ENCODE data around the gene KLK10.

The KLK10 gene

DNA sequence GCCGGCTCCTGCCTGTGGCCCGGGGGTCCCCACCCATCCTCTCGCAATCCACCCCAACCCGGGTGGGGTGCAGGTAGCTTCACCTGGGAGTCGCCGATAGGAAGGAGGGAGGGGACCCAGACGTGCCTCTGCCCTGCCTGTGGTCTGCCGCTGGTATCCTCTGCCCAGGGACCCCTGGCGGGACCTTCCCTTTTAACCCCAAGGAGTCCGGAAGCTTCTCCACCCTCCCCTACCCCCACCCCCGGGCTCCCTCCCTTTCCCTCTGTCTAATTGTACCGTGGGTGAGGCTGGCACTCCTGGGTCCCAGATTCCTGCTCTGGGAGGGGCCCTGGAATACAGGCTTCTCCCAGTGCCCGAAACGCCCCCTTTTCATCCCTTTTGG is at the start of gene KLK10:
KLK10 (minus strand) TSS at position 166 of the 382 bp plus-strand sequence. CDS start 579 bp downstream, outside the sequence.
- no peak for DNase-seq

- DNase-seq, result no peak
Measured at GRCh38 chr19:51066393-51067186, 47.1 kb upstream of the KLK10 start.

DNA sequence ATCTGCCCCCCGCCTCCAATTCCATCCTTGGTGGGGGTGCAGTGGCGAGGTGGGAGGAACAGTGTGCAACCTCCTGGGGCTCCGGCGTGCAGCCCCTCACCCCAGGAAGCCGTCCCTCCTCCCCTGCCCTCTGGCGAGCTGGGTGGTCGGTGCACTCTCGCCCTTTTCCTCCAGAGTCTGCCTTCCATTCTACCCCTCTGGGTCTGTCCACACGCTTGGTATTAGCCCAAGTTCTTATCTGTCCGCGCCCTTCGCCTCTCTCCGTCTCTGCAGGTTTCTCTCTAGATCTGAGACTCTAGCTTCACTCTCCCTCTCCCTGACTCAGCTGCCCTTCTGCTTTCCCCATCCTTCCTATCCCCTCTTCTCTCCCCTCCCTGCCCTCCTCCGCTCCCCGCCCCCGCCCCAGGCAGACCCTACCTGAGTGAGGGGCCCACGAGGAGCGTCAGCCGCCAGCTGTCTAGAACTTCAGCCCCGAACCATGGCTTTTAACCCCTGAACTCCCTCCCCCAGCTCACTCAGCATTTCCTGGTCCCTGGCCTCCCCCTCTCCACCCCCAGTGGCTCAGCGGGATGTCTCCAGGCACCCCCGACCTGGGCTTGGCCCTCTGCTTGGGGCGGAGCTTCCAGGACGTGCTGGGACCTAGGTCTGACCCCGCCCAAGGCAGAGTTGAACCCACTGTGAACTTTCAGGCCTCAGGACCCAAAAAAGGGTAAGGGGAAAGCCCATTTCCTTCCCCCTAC is 45.9 kb upstream of the KLK10 start:
- DNase-seq, result no peak

- no peak for DNase-seq
Measured at GRCh38 chr19:51064534-51065220, 45.2 kb upstream of the KLK10 start, which contains the start of gene KLK13. TSS of gene KLK13 (minus strand) at chr19:51065092. CDS start at chr19:51065067, 25 bp downstream.

DNA sequence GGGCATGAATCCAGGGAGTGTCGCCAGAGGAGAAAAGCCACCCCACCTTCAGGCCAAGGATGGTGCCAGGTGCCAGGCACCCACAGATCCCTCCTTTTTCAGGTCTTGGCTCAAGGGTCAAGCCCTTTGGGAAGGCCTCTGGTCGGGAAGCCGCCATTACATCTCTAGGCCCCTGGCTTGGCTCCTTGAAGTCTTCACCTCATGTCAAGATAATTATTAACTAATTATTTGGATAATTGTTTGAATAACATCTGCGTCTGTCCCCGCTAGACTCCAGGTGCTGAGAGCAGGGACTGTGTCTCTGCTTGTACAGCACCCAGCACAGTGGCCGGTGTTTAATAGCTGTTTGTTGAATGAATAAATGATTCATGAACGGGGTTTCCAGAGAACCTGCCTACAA is 44.2 kb upstream of the KLK10 start:
- no peak for DNase-seq

GRCh38 chr19:51060973-51061372 is 41.5 kb upstream of the KLK10 start:
- DNase-seq, result no peak

- DNase-seq, result no peak
Measured at GRCh38 chr19:51060336-51060735, 40.8 kb upstream of the KLK10 start.

GRCh38 chr19:51059715-51060114 is 40.2 kb upstream of the KLK10 start:
- no peak for DNase-seq

GRCh38 chr19:51055866-51056265 is 36.4 kb upstream of the KLK10 start:
- DNase-seq, result no peak

GRCh38 chr19:51047031-51047335 is 27.5 kb upstream of the KLK10 start:
- DNase-seq, result no peak

- DNase-seq, result no peak
Measured at GRCh38 chr19:51044327-51044726, 24.8 kb upstream of the KLK10 start.

GRCh38 chr19:51043497-51043896 is 24.0 kb upstream of the KLK10 start:
- DNase-seq, result no peak

- DNase-seq, result no peak
Measured at GRCh38 chr19:51040151-51040550, 20.6 kb upstream of the KLK10 start.

GRCh38 chr19:51036519-51036918 is 17.0 kb upstream of the KLK10 start:
- no peak for DNase-seq

- no peak for DNase-seq
Measured at GRCh38 chr19:51034704-51035103, 15.2 kb upstream of the KLK10 start, which contains the start of gene KLK12. TSS of gene KLK12 (minus strand) at chr19:51035002. CDS start at chr19:51034621, 381 bp downstream.

GRCh38 chr19:51031880-51032225 is 12.3 kb upstream of the KLK10 start:
- DNase-seq, result no peak

DNA sequence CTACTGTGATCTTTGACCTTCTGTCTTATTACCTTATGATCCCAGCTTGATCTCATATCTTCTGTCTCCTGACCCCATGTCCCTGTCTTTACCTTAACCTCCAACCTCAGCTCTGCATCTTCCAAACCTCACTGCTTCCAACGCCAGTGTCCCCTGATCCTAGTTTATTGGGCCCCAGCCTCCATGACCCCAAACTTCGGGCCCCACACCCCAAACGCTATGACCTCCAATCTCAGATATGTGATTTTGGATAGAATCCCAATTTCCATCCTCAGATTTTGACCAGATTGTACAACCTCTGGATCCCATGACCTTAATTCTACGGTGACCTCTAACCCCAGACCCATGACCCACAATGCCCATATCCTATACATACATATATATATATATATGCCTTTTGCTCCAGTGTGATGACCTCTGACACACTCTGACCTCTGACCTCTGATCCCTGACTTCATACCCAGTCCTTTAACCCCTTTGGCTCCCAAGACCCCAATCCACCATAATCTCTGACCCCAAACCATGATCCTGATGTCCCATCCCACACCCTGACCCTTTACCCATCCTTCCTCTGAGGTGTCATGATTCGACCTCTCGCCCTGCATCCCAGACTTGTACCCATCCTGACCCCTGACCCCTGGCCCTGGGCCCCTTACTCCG is 11.8 kb upstream of the KLK10 start:
- DNase-seq, result no peak

DNA sequence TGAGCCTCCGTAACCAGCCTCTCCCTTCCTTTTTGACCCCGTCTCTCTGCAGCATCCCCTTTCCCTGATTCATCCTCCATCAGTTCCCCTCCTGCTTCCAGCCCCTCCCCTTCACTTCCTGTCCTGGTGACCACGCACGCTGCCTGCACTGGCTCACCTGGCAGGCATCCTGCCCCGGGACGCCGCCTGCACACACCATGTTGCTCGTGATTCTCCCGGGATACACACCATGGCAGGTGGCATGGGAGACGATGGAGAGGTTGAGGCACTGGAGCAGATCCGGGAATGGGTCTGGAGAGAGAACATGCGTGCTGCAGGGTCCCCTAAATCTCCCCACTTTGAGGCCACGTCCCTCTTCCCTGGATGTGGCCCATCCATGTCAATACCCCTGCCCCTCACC is 11.1 kb upstream of the KLK10 start:
- no peak for DNase-seq

DNA sequence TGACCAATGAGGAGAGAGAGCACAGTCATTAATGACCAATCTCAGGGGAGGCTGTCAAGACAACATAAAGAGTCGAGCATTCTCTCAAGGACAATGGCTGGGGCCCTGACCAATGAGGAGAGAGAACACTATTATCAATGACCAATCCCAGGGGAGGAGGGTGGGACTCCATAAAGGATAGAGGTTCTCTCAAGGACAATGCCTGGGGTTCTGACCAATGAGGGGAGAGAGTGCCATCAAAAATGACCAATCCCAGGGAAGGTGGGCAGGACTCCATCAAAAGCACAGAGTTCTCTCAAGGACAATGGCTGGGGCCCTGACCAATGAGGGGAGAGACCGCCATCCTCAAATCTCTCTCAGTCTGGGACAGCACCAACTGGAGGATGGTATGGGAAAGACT is 10.2 kb upstream of the KLK10 start:
- no peak for DNase-seq

GRCh38 chr19:51027873-51028272 is 8.4 kb upstream of the KLK10 start:
- DNase-seq, result no peak

- no peak for DNase-seq
Measured at GRCh38 chr19:51027126-51027806, 7.8 kb upstream of the KLK10 start.

DNA sequence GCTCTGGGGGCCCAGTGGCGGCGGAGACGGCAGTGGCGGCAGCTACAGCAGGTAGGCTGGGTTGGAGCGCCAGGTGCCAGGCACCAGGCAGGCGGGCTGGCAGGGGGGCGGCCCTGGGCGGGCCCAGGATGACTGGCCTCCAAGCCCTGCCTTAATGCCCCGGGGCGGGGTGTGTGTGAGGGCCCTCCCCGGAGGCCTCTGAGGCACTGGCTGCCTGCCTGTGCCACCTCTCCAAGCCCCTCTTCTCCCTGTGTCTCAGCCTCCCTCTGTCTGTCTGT is 7.0 kb upstream of the KLK10 start, which contains the start of gene KLK11:
KLK11 (minus strand) TSS at position 63 of the 278 bp plus-strand sequence. CDS start 985 bp downstream, outside the sequence.
- DNase-seq, result no peak

Data from NCI-H524 treated with DMSO at 0.1 percent for 48 hours (cell line).